ENCODE measurements around the gene TTC7B. TPM values are rescaled to one million over a fixed set of nuclear protein-coding genes. Genes with fewer than 3 reads are reported as not detected.

TTC7B gene
- total and polyA plus RNA-seq, 2 donors (not counting 1 experiment from before 2014, with no cell fraction given), result 0.36 to 3.2 TPM

DNA sequence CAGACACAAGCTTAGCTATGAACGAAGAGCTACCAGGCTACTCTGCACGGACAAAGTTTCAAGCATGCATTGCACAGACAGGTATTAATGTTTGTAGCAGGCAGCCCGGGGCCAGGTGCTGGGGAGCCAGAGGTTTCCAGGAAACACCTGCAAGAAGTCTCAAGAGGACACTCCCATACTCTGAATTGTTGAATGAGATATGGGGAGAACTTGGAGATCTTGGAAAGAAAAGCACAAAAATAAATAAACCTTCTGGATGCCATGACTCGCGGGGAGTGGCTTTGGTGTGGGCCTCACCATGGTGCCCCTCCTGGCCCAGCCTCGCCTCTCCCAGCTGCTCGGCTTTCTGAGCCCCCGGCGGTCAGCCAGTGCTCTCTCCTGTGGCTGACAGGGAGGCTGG is 186.8 kb downstream of the TTC7B start:
- Mint-ChIP-seq H3K4me3 (no peak overlapping the region), H3K9me3 (ENCODE audit: insufficient read depth) (no peaks in the 10 kb centered on the region), H3K4me1 (peaks cover 13% of the 10 kb centered on the region), H3K27ac (no peak overlapping the region), H3K27me3 (peaks cover 7% of the 10 kb centered on the region)
- Histone ChIP-seq H3K79me2 (ENCODE audit: control insufficient read depth, insufficient read depth, low read length) (no peaks in the 10 kb centered on the region), H3K36me3 (replicated peaks in 1 of 2; ENCODE audit: control extremely low read depth in 1 of 2, control insufficient read depth in 1 of 2, extremely low read depth in 1 of 2, insufficient read depth in 2 of 2, low read length in 1 of 2) (no peaks in the 10 kb centered on the region), H3K27ac (ENCODE audit: low read length in 2 of 2) (no peak overlapping the region), H3K4me1 (ENCODE audit: control insufficient read depth in 2 of 2, insufficient read depth in 2 of 2, low read length in 2 of 2) (peaks cover 4% of the 10 kb centered on the region in 2 donors), H3K9ac (ENCODE audit: low read length) (no peak overlapping the region), H3K4me3 (ENCODE audit: control extremely low read depth in 1 of 5, extremely low read depth in 1 of 5, insufficient read depth in 1 of 5, low read depth in 2 of 5, low read length in 4 of 5) (no peak overlapping the region), H2AFZ (ENCODE audit: insufficient read depth, low read depth, low read length, poor library complexity, severe bottlenecking) (no peak overlapping the region), H4K20me1 (ENCODE audit: control insufficient read depth, insufficient read depth, low read length, poor library complexity, severe bottlenecking) (no peaks in the 10 kb centered on the region), H3K27me3 (replicated peaks in 1 of 4; ENCODE audit: control extremely low read depth in 1 of 4, control insufficient read depth in 3 of 4, insufficient read depth in 4 of 4, low read length in 3 of 4) (no peaks in the 10 kb centered on the region), H3K9me3 (ENCODE audit: control extremely low read depth in 1 of 3, control insufficient read depth in 2 of 3, insufficient read depth in 1 of 3, low read length in 2 of 3) (no peaks in the 10 kb centered on the region), H3K4me2 (replicated peaks; ENCODE audit: low read depth, low read length, poor library complexity, severe bottlenecking) (no peak overlapping the region)
- ChIA-PET POLR2A (no interaction called here), CTCF (no interaction called here)
- DNase-seq (no peak), ATAC-seq (ENCODE audit: low read depth) (no peak)
- TF ChIP-seq EZH2 (IDR thresholded peaks at IDR 0.05; ENCODE audit: borderline replicate concordance, insufficient read depth, low read depth, low read length, poor library complexity, severe bottlenecking), result no peak
- TF ChIP-seq, protein P1, sequence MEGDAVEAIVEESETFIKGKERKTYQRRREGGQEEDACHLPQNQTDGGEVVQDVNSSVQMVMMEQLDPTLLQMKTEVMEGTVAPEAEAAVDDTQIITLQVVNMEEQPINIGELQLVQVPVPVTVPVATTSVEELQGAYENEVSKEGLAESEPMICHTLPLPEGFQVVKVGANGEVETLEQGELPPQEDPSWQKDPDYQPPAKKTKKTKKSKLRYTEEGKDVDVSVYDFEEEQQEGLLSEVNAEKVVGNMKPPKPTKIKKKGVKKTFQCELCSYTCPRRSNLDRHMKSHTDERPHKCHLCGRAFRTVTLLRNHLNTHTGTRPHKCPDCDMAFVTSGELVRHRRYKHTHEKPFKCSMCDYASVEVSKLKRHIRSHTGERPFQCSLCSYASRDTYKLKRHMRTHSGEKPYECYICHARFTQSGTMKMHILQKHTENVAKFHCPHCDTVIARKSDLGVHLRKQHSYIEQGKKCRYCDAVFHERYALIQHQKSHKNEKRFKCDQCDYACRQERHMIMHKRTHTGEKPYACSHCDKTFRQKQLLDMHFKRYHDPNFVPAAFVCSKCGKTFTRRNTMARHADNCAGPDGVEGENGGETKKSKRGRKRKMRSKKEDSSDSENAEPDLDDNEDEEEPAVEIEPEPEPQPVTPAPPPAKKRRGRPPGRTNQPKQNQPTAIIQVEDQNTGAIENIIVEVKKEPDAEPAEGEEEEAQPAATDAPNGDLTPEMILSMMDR (IDR thresholded peaks at IDR 0.05), result no peak
- 80% methylated on average over 9 of the region's 9 CpGs for WGBS (ENCODE audit: insufficient coverage)
- intact Hi-C loops (cut with micrococcal nuclease), result no loop called here

DNA sequence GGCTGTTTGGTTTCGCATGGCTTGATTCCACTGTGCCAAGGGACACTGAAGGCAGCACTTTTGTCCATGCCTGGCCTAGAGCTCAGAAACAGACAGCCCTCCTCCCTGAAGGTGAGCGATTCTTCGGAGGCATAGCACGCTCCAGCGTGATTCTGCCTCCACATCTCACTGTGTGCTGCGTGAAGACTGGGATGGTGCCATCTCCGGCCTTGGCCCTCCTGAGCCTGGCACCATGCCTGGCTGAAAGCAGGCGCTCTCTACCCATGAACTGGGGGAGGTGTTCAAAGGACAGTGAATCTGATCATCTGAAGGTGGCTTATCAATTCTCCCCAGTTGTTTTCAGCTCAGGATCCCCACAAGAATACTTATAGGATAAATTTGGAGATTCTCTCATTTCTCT is 187.4 kb downstream of the TTC7B start:
- intact Hi-C loops (cut with micrococcal nuclease), result no loop called here
- no peaks in the 10 kb centered on the region for H3K36me3 ChIP-seq (replicated peaks in 1 of 2; ENCODE audit: control extremely low read depth in 1 of 2, control insufficient read depth in 1 of 2, extremely low read depth in 1 of 2, insufficient read depth in 2 of 2, low read length in 1 of 2)

More for the DNA sequence above, 187.4 kb downstream of the TTC7B start:
- H3K9me3 Mint-ChIP-seq (ENCODE audit: insufficient read depth), result no peaks in the 10 kb centered on the region
- H3K4me3 Mint-ChIP-seq, result no peak overlapping the region
- no peak overlapping the region for H2AFZ ChIP-seq (ENCODE audit: insufficient read depth, low read depth, low read length, poor library complexity, severe bottlenecking)
- no peak overlapping the region for H3K27ac ChIP-seq (ENCODE audit: low read length in 2 of 2)
- no peak for DNase-seq
- H3K4me1 Mint-ChIP-seq, result peaks cover 13% of the 10 kb centered on the region
- no peak overlapping the region for H3K27ac Mint-ChIP-seq
- H3K9me3 ChIP-seq (ENCODE audit: control extremely low read depth in 1 of 3, control insufficient read depth in 2 of 3, insufficient read depth in 1 of 3, low read length in 2 of 3), result no peaks in the 10 kb centered on the region
- H3K4me3 ChIP-seq (ENCODE audit: control extremely low read depth in 1 of 5, extremely low read depth in 1 of 5, insufficient read depth in 1 of 5, low read depth in 2 of 5, low read length in 4 of 5), result no peak overlapping the region
- no peaks in the 10 kb centered on the region for H3K79me2 ChIP-seq (ENCODE audit: control insufficient read depth, insufficient read depth, low read length)
- 92% methylated on average over 3 of the region's 8 CpGs for WGBS (ENCODE audit: insufficient coverage)
- no peak for TF ChIP-seq EZH2 (IDR thresholded peaks at IDR 0.05; ENCODE audit: borderline replicate concordance, insufficient read depth, low read depth, low read length, poor library complexity, severe bottlenecking)
- TF ChIP-seq, protein P1 (IDR thresholded peaks at IDR 0.05), result no peak
- no peak for ATAC-seq (ENCODE audit: low read depth)
- H3K4me1 ChIP-seq (ENCODE audit: control insufficient read depth in 2 of 2, insufficient read depth in 2 of 2, low read length in 2 of 2), result peaks cover 4% of the 10 kb centered on the region in 2 donors
- no peak overlapping the region for H3K9ac ChIP-seq (ENCODE audit: low read length)
- H3K27me3 ChIP-seq (replicated peaks in 1 of 4; ENCODE audit: control extremely low read depth in 1 of 4, control insufficient read depth in 3 of 4, insufficient read depth in 4 of 4, low read length in 3 of 4), result no peaks in the 10 kb centered on the region
- H3K27me3 Mint-ChIP-seq, result peaks cover 7% of the 10 kb centered on the region
- no peak overlapping the region for H3K4me2 ChIP-seq (replicated peaks; ENCODE audit: low read depth, low read length, poor library complexity, severe bottlenecking)
- ChIA-PET CTCF (no interaction called here), POLR2A (no interaction called here)
- H4K20me1 ChIP-seq (ENCODE audit: control insufficient read depth, insufficient read depth, low read length, poor library complexity, severe bottlenecking), result no peaks in the 10 kb centered on the region
